Calu3 (cell line): ENCODE data around the gene TSGA10IP. TPM values are rescaled to one million over a fixed set of nuclear protein-coding genes. Genes with fewer than 3 reads are reported as not detected.

Source experiments
- BruUV-seq: library from RNA; stranded (reverse); fragments of 400-500 nt; replicated peaks from 2 replicates; lab custom pipeline; 2021; lab: Mats Ljungman, UMichigan
- CTCF ChIA-PET: fragments of 300-600 bp; sonication (Branson Sonifier 250); formaldehyde crosslinking; loops from one replicate; lab custom pipeline; 2022; ENCODE audit warnings: antibody characterized with exemption; lab: Charles Lee
- DNase-seq: peaks from one replicate; pipeline ENCODE4 v3.0.0; 2022
- H3K27ac Mint-ChIP-seq: one replicate; pipeline ENCODE4 v1.8.0; 2022; ENCODE audit warnings: mixed read lengths; ENCODE audit not compliant: unreplicated experiment
- H3K27me3 Mint-ChIP-seq: one replicate; pipeline ENCODE4 v1.8.0; 2022; ENCODE audit warnings: mixed read lengths; ENCODE audit not compliant: unreplicated experiment
- H3K36me3 Mint-ChIP-seq: one replicate; pipeline ENCODE4 v1.8.0; 2022; ENCODE audit warnings: mild to moderate bottlenecking, moderate library complexity, mixed read lengths; ENCODE audit not compliant: insufficient read depth, unreplicated experiment
- H3K4me1 Mint-ChIP-seq: one replicate; pipeline ENCODE4 v1.8.0; 2022; ENCODE audit warnings: mild to moderate bottlenecking, low read depth, mixed read lengths; ENCODE audit not compliant: unreplicated experiment
- H3K4me3 Mint-ChIP-seq: one replicate; pipeline ENCODE4 v1.8.0; 2022; ENCODE audit warnings: mild to moderate bottlenecking, low read depth, moderate library complexity, mixed read lengths; ENCODE audit not compliant: unreplicated experiment
- H3K9me3 Mint-ChIP-seq: one replicate; pipeline ENCODE4 v1.8.0; 2022; ENCODE audit warnings: low read depth, mixed read lengths; ENCODE audit not compliant: unreplicated experiment
- intact Hi-C: fragments of 100-400 bp; cut with micrococcal nuclease; formaldehyde crosslinking; loops from one replicate; pipeline ENCODE4 v1.10.0; 2022; ENCODE audit not compliant: unreplicated experiment
- total RNA-seq: library from RNA; stranded (reverse); gene quantifications from 2 replicates; pipeline ENCODE4 v1.2.3, GENCODE V29; 2022
- TF ChIP-seq, protein P1 (sequence below): fragments of 200-600 bp; IDR thresholded peaks from one replicate; pipeline ENCODE4 v1.8.0; 2022; ENCODE audit warnings: antibody characterized with exemption; ENCODE audit not compliant: unreplicated experiment

Gene TSGA10IP
- total RNA-seq, 1 experiment from 2014 or later: not detected

DNA sequence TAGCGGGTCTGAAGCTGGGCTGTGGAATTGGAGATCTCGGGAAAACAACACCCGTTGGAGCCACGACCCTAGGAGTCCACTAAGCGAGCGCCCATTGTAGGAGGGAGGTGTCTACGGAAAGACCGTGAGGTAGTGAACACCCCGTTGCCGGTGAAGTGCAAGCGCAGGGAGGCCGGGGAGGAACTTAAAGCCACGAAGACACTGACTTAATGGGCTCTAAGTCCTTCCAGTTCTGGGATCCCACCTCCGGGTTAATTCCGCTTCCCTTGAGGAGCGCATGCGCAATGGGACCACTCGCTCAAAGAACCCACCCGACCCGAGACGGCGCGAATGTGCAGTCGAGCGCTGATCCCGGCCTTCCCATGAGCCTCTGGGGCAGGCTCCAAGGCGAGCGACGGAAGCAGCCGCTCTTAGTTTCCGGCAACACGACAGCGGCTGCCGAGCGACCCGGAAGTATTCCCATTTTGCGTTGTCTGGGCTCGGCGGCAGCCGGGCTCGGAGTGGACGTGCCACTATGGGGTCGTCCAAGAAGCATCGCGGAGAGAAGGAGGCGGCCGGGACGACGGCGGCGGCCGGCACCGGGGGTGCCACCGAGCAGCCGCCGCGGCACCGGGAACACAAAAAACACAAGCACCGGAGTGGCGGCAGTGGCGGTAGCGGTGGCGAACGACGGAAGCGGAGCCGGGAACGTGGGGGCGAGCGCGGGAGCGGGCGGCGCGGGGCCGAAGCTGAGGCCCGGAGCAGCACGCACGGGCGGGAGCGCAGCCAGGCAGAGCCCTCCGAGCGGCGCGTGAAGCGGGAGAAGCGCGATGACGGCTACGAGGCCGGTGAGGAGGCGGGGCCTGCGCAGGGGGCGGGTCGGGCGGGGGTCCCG is 16.2 kb downstream of the TSGA10IP start, which contains the start of gene SART1:
TSS of gene SART1 (plus strand) at position 468 of the 874 bp plus-strand sequence. CDS start at position 515, 47 bp downstream.
- Mint-ChIP-seq H3K9me3 (no peaks in the 10 kb centered on the region), H3K4me1 (peaks cover 17% of the 10 kb centered on the region), H3K27me3 (no peaks in the 10 kb centered on the region), H3K36me3 (peaks cover 50% of the 10 kb centered on the region), H3K27ac (peak within 1 kb of the TSS; percentile 91), H3K4me3 (peak within 1 kb of the TSS; percentile 85)
- CTCF ChIA-PET: interaction anchor here (0.6 to 1.0 kb wide), 3 partner anchors 38 to 77 kb away, joined by 3 to 4 read pairs (median 3); partner anchors contain the start of gene FIBP
- DNase-seq: peak; percentile 95
- BruUV-seq: TSS peak; percentile 96
- intact Hi-C loops: no loop called here
- TF ChIP-seq, protein P1, sequence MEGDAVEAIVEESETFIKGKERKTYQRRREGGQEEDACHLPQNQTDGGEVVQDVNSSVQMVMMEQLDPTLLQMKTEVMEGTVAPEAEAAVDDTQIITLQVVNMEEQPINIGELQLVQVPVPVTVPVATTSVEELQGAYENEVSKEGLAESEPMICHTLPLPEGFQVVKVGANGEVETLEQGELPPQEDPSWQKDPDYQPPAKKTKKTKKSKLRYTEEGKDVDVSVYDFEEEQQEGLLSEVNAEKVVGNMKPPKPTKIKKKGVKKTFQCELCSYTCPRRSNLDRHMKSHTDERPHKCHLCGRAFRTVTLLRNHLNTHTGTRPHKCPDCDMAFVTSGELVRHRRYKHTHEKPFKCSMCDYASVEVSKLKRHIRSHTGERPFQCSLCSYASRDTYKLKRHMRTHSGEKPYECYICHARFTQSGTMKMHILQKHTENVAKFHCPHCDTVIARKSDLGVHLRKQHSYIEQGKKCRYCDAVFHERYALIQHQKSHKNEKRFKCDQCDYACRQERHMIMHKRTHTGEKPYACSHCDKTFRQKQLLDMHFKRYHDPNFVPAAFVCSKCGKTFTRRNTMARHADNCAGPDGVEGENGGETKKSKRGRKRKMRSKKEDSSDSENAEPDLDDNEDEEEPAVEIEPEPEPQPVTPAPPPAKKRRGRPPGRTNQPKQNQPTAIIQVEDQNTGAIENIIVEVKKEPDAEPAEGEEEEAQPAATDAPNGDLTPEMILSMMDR: no peak

DNA sequence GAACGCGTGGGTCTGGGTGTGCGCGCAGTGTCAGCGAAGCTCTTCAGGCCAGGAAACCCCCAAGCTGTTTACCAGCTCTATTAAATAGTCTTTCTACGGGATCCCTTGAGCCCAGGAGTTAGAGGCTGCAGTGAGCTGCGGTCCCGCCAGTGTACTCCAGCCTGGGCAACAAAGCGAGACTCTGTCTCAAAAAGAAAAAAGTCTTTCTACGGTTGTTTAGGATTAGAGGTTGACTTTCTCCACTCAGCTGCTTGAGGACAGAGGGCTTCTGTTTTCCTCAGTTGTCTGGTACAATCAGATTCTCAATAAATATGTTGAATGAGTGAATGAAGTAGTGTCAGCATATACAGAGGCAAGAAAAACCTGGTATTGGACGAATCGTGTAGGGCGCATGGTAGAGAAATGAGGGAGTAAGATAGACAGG is 16.9 kb downstream of the TSGA10IP start:
- no peak for DNase-seq
- BruUV-seq: TSS peak; percentile 67
- H3K27ac Mint-ChIP-seq: peak overlapping the region; percentile 78
- TF ChIP-seq, protein P1: no peak
- intact Hi-C loops: no loop called here
- H3K4me3 Mint-ChIP-seq: peak overlapping the region; percentile 85
- CTCF ChIA-PET: interaction anchor here (0.6 to 1.0 kb wide), 2 partner anchors 39 to 74 kb away, joined by 3 read pairs; partner anchors contain the start of gene FIBP
- no peaks in the 10 kb centered on the region for H3K9me3 Mint-ChIP-seq
- peaks cover 57% of the 10 kb centered on the region for H3K36me3 Mint-ChIP-seq
- H3K4me1 Mint-ChIP-seq: peaks cover 17% of the 10 kb centered on the region
- no peaks in the 10 kb centered on the region for H3K27me3 Mint-ChIP-seq

- CTCF ChIA-PET: no interaction called here
- no TSS peak for BruUV-seq
- Mint-ChIP-seq H3K4me1 (peaks cover 17% of the 10 kb centered on the region), H3K27me3 (no peaks in the 10 kb centered on the region), H3K4me3 (no peak overlapping the region), H3K36me3 (peaks cover 63% of the 10 kb centered on the region), H3K27ac (no peak overlapping the region), H3K9me3 (no peaks in the 10 kb centered on the region)
- TF ChIP-seq, protein P1: no peak
- intact Hi-C loops: no loop called here
- DNase-seq: no peak
Observed at GRCh38 chr11:65964906-65965305, 19.6 kb downstream of the TSGA10IP start.

DNA sequence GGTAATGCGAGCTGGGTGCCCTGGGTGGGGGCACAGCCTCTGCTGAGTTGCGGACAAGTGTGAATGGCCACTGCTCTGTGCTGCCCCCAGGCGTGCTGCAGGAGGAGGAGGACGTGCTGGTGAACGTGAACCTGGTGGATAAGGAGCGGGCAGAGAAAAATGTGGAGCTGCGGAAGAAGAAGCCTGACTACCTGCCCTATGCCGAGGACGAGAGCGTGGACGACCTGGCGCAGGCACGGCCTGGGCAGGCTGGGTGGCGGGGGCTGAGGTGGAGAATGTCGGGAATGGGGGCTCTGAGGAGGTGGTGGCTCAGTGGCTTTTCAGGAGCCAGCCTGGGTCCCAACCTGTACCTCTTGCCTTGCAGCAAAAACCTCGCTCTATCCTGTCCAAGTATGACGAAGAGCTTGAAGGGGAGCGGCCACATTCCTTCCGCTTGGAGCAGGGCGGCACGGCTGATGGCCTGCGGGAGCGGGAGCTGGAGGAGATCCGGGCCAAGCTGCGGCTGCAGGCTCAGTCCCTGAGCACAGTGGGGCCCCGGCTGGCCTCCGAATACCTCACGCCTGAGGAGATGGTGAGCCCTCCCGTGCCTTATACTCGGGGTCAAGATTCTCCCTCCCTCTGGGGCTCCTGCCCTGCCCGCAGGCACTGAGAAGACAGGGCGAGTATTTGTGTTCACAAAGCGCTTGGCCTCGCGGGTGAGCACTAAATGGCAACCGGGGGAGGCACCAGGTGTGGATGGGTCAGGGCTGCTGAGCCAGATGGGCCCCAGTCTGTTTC is 20.9 kb downstream of the TSGA10IP start:
- BruUV-seq: no TSS peak
- CTCF ChIA-PET: interaction anchor here (0.5 kb wide), 1 partner anchor 23 kb away, joined by 3 read pairs; no protein-coding TSS in a partner anchor
- H3K4me1 Mint-ChIP-seq: peaks cover 17% of the 10 kb centered on the region
- peaks cover 55% of the 10 kb centered on the region for H3K36me3 Mint-ChIP-seq
- H3K27me3 Mint-ChIP-seq: no peaks in the 10 kb centered on the region
- no peak overlapping the region for H3K4me3 Mint-ChIP-seq
- no peak overlapping the region for H3K27ac Mint-ChIP-seq
- intact Hi-C loops: no loop called here
- TF ChIP-seq, protein P1: no peak
- DNase-seq: no peak
- H3K9me3 Mint-ChIP-seq: no peaks in the 10 kb centered on the region
